HFF-Myc (cell line): Measurements from ENCODE around the gene SERGEF.

ENCODE experiments used
- DNase-seq: peaks from one replicate; pipeline ENCODE4 v3.0.0-alpha.2; 2011; ENCODE audit warnings: low read depth; ENCODE audit errors: extremely low read depth
- H3K4me3 ChIP-seq: replicated peaks from 2 replicates; pipeline ENCODE4 v1.5.1; 2011; ENCODE audit warnings: low read depth, mild to moderate bottlenecking, control low read depth, low read length
- CTCF ChIP-seq: IDR thresholded peaks from 2 replicates; pipeline ENCODE4 v1.5.1; 2012; ENCODE audit warnings: mild to moderate bottlenecking, low read depth, low read length, control low read depth; ENCODE audit errors: missing control alignments

SERGEF gene

GRCh38 chr11:17976651-17977050 is 36.2 kb downstream of the SERGEF start:
- no peak for TF ChIP-seq CTCF
- H3K4me3 ChIP-seq, result no peak overlapping the region
- no peak for DNase-seq

GRCh38 chr11:17974246-17974645 is 38.6 kb downstream of the SERGEF start:
- no peak for DNase-seq
- no peak overlapping the region for H3K4me3 ChIP-seq
- TF ChIP-seq CTCF, result no peak

- TF ChIP-seq CTCF, result peak; percentile 92
- no peak overlapping the region for H3K4me3 ChIP-seq
- peak; percentile 89 for DNase-seq
These were observed 39.9 kb downstream of the SERGEF start for GRCh38 chr11:17972987-17973386.

- DNase-seq, result no peak
- TF ChIP-seq CTCF, result no peak
- H3K4me3 ChIP-seq, result no peak overlapping the region
These were observed 44.6 kb downstream of the SERGEF start for GRCh38 chr11:17968206-17968605.

GRCh38 chr11:17967661-17968060 is 45.2 kb downstream of the SERGEF start:
- DNase-seq, result no peak
- TF ChIP-seq CTCF, result no peak
- H3K4me3 ChIP-seq, result no peak overlapping the region

GRCh38 chr11:17960091-17960490 is 52.8 kb downstream of the SERGEF start:
- no peak for TF ChIP-seq CTCF
- H3K4me3 ChIP-seq, result no peak overlapping the region
- no peak for DNase-seq

- no peak for TF ChIP-seq CTCF
- DNase-seq, result no peak
- no peak overlapping the region for H3K4me3 ChIP-seq
These were observed 54.4 kb downstream of the SERGEF start for GRCh38 chr11:17958446-17958845.
